Activated T-cell treated with anti-CD3 and anti-CD28 coated beads, Interleukin-2, amount 50 U/mL, for 24 hours (primary cell): Measurements from ENCODE around the gene EPYC.

Source experiments
- DNase-seq: peaks from one replicate; pipeline ENCODE4 v3.0.0-alpha.2; 2020
- H3K27ac Mint-ChIP-seq: 2 replicates; pipeline ENCODE4 v1.8.0; 2020; ENCODE audit warnings: mild to moderate bottlenecking, mixed read lengths
- H3K27me3 Mint-ChIP-seq: 2 replicates; pipeline ENCODE4 v1.8.0; 2020; ENCODE audit warnings: mixed read lengths
- H3K36me3 Mint-ChIP-seq: 2 replicates; pipeline ENCODE4 v1.8.0; 2020; ENCODE audit warnings: low read depth, mixed read lengths
- H3K4me1 Mint-ChIP-seq: 2 replicates; pipeline ENCODE4 v1.8.0; 2020; ENCODE audit warnings: low read depth, mixed read lengths
- H3K4me3 Mint-ChIP-seq: 2 replicates; pipeline ENCODE4 v1.8.0; 2020; ENCODE audit warnings: mild to moderate bottlenecking, moderate library complexity, mixed read lengths
- H3K9me3 Mint-ChIP-seq: 2 replicates; pipeline ENCODE4 v1.8.0; 2020; ENCODE audit warnings: mixed read lengths

The EPYC gene

GRCh38 chr12:90979019-90979418 is 25.8 kb downstream of the EPYC start:
- Mint-ChIP-seq H3K9me3 (no peaks in the 10 kb centered on the region), H3K36me3 (no peaks in the 10 kb centered on the region), H3K27me3 (peaks cover 4% of the 10 kb centered on the region), H3K4me3 (no peak overlapping the region), H3K4me1 (no peaks in the 10 kb centered on the region), H3K27ac (no peak overlapping the region)
- DNase-seq: no peak

GRCh38 chr12:90978117-90978770 is 26.5 kb downstream of the EPYC start:
- Mint-ChIP-seq H3K4me1 (no peaks in the 10 kb centered on the region), H3K27ac (no peak overlapping the region), H3K9me3 (no peaks in the 10 kb centered on the region), H3K36me3 (no peaks in the 10 kb centered on the region), H3K4me3 (no peak overlapping the region), H3K27me3 (no peaks in the 10 kb centered on the region)
- DNase-seq: no peak

- Mint-ChIP-seq H3K27ac (no peak overlapping the region), H3K27me3 (no peaks in the 10 kb centered on the region), H3K4me1 (no peaks in the 10 kb centered on the region), H3K4me3 (no peak overlapping the region), H3K36me3 (no peaks in the 10 kb centered on the region), H3K9me3 (no peaks in the 10 kb centered on the region)
- no peak for DNase-seq
Observed at GRCh38 chr12:90977224-90977623, 27.5 kb downstream of the EPYC start.

- H3K27ac Mint-ChIP-seq: no peak overlapping the region
- no peaks in the 10 kb centered on the region for H3K36me3 Mint-ChIP-seq
- H3K27me3 Mint-ChIP-seq: peaks cover 4% of the 10 kb centered on the region
- H3K9me3 Mint-ChIP-seq: no peaks in the 10 kb centered on the region
- H3K4me1 Mint-ChIP-seq: no peaks in the 10 kb centered on the region
- H3K4me3 Mint-ChIP-seq: no peak overlapping the region
- no peak for DNase-seq
Observed at GRCh38 chr12:90974286-90974685, 30.5 kb downstream of the EPYC start.

- H3K4me1 Mint-ChIP-seq: no peaks in the 10 kb centered on the region
- H3K36me3 Mint-ChIP-seq: no peaks in the 10 kb centered on the region
- DNase-seq: no peak
- H3K27me3 Mint-ChIP-seq: peaks cover 11% of the 10 kb centered on the region
- H3K27ac Mint-ChIP-seq: no peak overlapping the region
- no peak overlapping the region for H3K4me3 Mint-ChIP-seq
- H3K9me3 Mint-ChIP-seq: no peaks in the 10 kb centered on the region
Observed at GRCh38 chr12:90972226-90972625, 32.5 kb downstream of the EPYC start.

GRCh38 chr12:90970911-90971310 is 33.9 kb downstream of the EPYC start:
- Mint-ChIP-seq H3K27me3 (peaks cover 14% of the 10 kb centered on the region), H3K27ac (no peak overlapping the region), H3K9me3 (no peaks in the 10 kb centered on the region), H3K4me3 (no peak overlapping the region), H3K4me1 (no peaks in the 10 kb centered on the region), H3K36me3 (no peaks in the 10 kb centered on the region)
- no peak for DNase-seq

- no peak overlapping the region for H3K27ac Mint-ChIP-seq
- H3K4me3 Mint-ChIP-seq: no peak overlapping the region
- H3K9me3 Mint-ChIP-seq: no peaks in the 10 kb centered on the region
- DNase-seq: no peak
- no peaks in the 10 kb centered on the region for H3K4me1 Mint-ChIP-seq
- H3K27me3 Mint-ChIP-seq: peaks cover 14% of the 10 kb centered on the region
- H3K36me3 Mint-ChIP-seq: no peaks in the 10 kb centered on the region
Observed at GRCh38 chr12:90970471-90970870, 34.3 kb downstream of the EPYC start.

- Mint-ChIP-seq H3K9me3 (no peaks in the 10 kb centered on the region), H3K4me3 (no peak overlapping the region), H3K27me3 (peaks cover 14% of the 10 kb centered on the region), H3K4me1 (no peaks in the 10 kb centered on the region), H3K27ac (no peak overlapping the region), H3K36me3 (no peaks in the 10 kb centered on the region)
- DNase-seq: no peak
Observed at GRCh38 chr12:90969851-90970250, 34.9 kb downstream of the EPYC start.

- Mint-ChIP-seq H3K36me3 (no peaks in the 10 kb centered on the region), H3K4me1 (no peaks in the 10 kb centered on the region), H3K27ac (no peak overlapping the region), H3K27me3 (peaks cover 14% of the 10 kb centered on the region), H3K4me3 (no peak overlapping the region), H3K9me3 (no peaks in the 10 kb centered on the region)
- no peak for DNase-seq
Observed at GRCh38 chr12:90969346-90969745, 35.4 kb downstream of the EPYC start.

GRCh38 chr12:90965204-90965603 is 39.6 kb downstream of the EPYC start:
- no peak overlapping the region for H3K27ac Mint-ChIP-seq
- H3K27me3 Mint-ChIP-seq: peaks cover 14% of the 10 kb centered on the region
- no peak overlapping the region for H3K4me3 Mint-ChIP-seq
- no peaks in the 10 kb centered on the region for H3K36me3 Mint-ChIP-seq
- H3K9me3 Mint-ChIP-seq: no peaks in the 10 kb centered on the region
- no peaks in the 10 kb centered on the region for H3K4me1 Mint-ChIP-seq
- no peak for DNase-seq

- DNase-seq: no peak
- H3K36me3 Mint-ChIP-seq: no peaks in the 10 kb centered on the region
- no peak overlapping the region for H3K27ac Mint-ChIP-seq
- no peaks in the 10 kb centered on the region for H3K4me1 Mint-ChIP-seq
- H3K4me3 Mint-ChIP-seq: no peak overlapping the region
- peaks cover 10% of the 10 kb centered on the region for H3K27me3 Mint-ChIP-seq
- no peaks in the 10 kb centered on the region for H3K9me3 Mint-ChIP-seq
Observed at GRCh38 chr12:90964616-90965015, 40.2 kb downstream of the EPYC start.

GRCh38 chr12:90963946-90964345 is 40.8 kb downstream of the EPYC start:
- Mint-ChIP-seq H3K4me1 (no peaks in the 10 kb centered on the region), H3K36me3 (no peaks in the 10 kb centered on the region), H3K27me3 (peaks cover 10% of the 10 kb centered on the region), H3K4me3 (no peak overlapping the region), H3K9me3 (no peaks in the 10 kb centered on the region), H3K27ac (no peak overlapping the region)
- no peak for DNase-seq

- Mint-ChIP-seq H3K27me3 (no peaks in the 10 kb centered on the region), H3K27ac (no peak overlapping the region), H3K36me3 (no peaks in the 10 kb centered on the region), H3K4me3 (no peak overlapping the region), H3K4me1 (no peaks in the 10 kb centered on the region), H3K9me3 (no peaks in the 10 kb centered on the region)
- no peak for DNase-seq
Observed at GRCh38 chr12:90961154-90961553, 43.6 kb downstream of the EPYC start.

- no peak overlapping the region for H3K4me3 Mint-ChIP-seq
- DNase-seq: no peak
- no peaks in the 10 kb centered on the region for H3K36me3 Mint-ChIP-seq
- no peaks in the 10 kb centered on the region for H3K27me3 Mint-ChIP-seq
- no peak overlapping the region for H3K27ac Mint-ChIP-seq
- H3K4me1 Mint-ChIP-seq: no peaks in the 10 kb centered on the region
- H3K9me3 Mint-ChIP-seq: no peaks in the 10 kb centered on the region
Observed at GRCh38 chr12:90959538-90960139, 45.1 kb downstream of the EPYC start.

GRCh38 chr12:90959032-90959431 is 45.7 kb downstream of the EPYC start:
- Mint-ChIP-seq H3K9me3 (no peaks in the 10 kb centered on the region), H3K4me1 (no peaks in the 10 kb centered on the region), H3K36me3 (no peaks in the 10 kb centered on the region), H3K4me3 (no peak overlapping the region), H3K27me3 (no peaks in the 10 kb centered on the region), H3K27ac (no peak overlapping the region)
- DNase-seq: no peak

- H3K9me3 Mint-ChIP-seq: no peaks in the 10 kb centered on the region
- no peak overlapping the region for H3K4me3 Mint-ChIP-seq
- H3K4me1 Mint-ChIP-seq: no peaks in the 10 kb centered on the region
- no peak for DNase-seq
- no peaks in the 10 kb centered on the region for H3K27me3 Mint-ChIP-seq
- no peak overlapping the region for H3K27ac Mint-ChIP-seq
- H3K36me3 Mint-ChIP-seq: no peaks in the 10 kb centered on the region
Observed at GRCh38 chr12:90958347-90958746, 46.4 kb downstream of the EPYC start.
